ENCODE data around the gene LIG1. TPM values are rescaled to one million over a fixed set of nuclear protein-coding genes. Genes with fewer than 3 reads are reported as not detected.

LIG1 gene
- total and polyA plus RNA-seq, 2 of the 13 experiments (the other 11 are each of a cell fraction or from before 2014, with no cell fraction given) = 20.1 to 64.4 TPM

DNA sequence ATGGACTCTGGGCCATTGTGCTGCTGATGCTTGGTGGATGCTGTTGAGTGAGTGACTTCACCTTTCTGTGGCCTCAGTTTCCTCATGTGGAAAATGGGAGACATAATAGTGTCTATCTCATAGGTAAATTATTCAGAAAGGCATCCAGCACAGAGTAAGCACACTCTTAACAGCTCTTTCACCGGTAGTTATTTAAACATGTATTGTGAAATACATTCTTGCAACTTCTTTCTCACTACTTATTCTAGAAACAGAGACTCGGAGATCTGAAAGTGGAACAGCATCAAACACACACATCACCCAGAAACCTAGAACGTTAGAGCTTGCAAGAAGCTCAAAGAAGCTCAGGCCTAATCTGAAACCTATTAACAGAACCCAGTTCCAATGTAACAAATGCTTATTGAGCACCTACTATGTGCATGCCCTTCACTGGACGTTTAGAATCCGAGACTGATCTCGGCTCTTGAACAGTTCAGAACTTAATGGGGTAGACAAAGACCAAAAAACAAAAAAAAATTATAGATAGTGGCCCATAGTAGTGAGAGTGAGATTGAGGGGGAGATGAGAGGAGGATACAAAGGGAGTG is 4.4 kb upstream of the LIG1 start:
- no peak for ATAC-seq
- DNase-seq (ENCODE audit: low spot score) = no peak
- TSS peak; percentile 35 for BruUV-seq (replicated peaks)
- Histone ChIP-seq H3K36me3 (replicated peaks in 1 of 2; ENCODE audit: control insufficient read depth in 1 of 2, insufficient read depth in 2 of 2, low read length in 2 of 2) (peaks cover 2 to 8% of the 10 kb centered on the region in 2 experiments; a peak in 4 of 5 replicates), H3K4me1 (ENCODE audit: insufficient read depth, low read length) (peaks cover 9% of the 10 kb centered on the region), H2AFZ (ENCODE audit: low read length) (no peak overlapping the region), H3K27ac (ENCODE audit: extremely low read length, insufficient read depth, low read length) (no peak overlapping the region), H3K79me2 (ENCODE audit: insufficient read depth, low read length) (peaks cover 8% of the 10 kb centered on the region), H3K9ac (ENCODE audit: insufficient read depth, low read depth, low read length) (no peak overlapping the region), H3K4me3 (replicated peaks in 1 of 3; ENCODE audit: insufficient read depth in 1 of 3, low read depth in 2 of 3, low read length in 3 of 3) (no peak overlapping the region), H3K9me3 (ENCODE audit: low read length) (no peaks in the 10 kb centered on the region), H3K4me2 (ENCODE audit: low read depth, low read length) (no peak overlapping the region), H3K27me3 (ENCODE audit: control insufficient read depth in 1 of 2, insufficient read depth in 2 of 2, low read length in 2 of 2) (no peaks in the 10 kb centered on the region; a peak in 1 of 5 replicates), H4K20me1 (ENCODE audit: insufficient read depth, low read length) (no peaks in the 10 kb centered on the region)
- ChIA-PET CTCF (ENCODE audit: low intra/inter-chr PET ratio, low total read pairs) (no interaction called here), POLR2A (no interaction called here)
- in situ Hi-C loops (cut with HindIII; ENCODE audit: extremely low pct_ligation_motif_present, low pct_unique_long_range_greater_than_20kb) = no loop called here
- TF ChIP-seq, protein P1, sequence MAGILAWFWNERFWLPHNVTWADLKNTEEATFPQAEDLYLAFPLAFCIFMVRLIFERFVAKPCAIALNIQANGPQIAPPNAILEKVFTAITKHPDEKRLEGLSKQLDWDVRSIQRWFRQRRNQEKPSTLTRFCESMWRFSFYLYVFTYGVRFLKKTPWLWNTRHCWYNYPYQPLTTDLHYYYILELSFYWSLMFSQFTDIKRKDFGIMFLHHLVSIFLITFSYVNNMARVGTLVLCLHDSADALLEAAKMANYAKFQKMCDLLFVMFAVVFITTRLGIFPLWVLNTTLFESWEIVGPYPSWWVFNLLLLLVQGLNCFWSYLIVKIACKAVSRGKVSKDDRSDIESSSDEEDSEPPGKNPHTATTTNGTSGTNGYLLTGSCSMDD (CRISPR knock-in tag; IDR thresholded peaks at IDR 0.05) = no peak
- peak; percentile 51; the same call in 1 of the 2 replicates for TF ChIP-seq CEBPB (IDR thresholded peaks at IDR 0.05; ENCODE audit: borderline replicate concordance, low read depth, low read length)
- no peak for TF ChIP-seq PAWR (CRISPR knock-in tag; IDR thresholded peaks at IDR 0.05; ENCODE audit: borderline replicate concordance)
- TF ChIP-seq ZNF629 (CRISPR knock-in tag; conservative IDR thresholded peaks at IDR 0.05) = peak; percentile 63; the same call in 1 of the 2 replicates
- TF ChIP-seq ZKSCAN1 (IDR thresholded peaks at IDR 0.05; ENCODE audit: low read length) = peak; percentile 54; the same call in 1 of the 2 replicates
- TF ChIP-seq, protein P2, sequence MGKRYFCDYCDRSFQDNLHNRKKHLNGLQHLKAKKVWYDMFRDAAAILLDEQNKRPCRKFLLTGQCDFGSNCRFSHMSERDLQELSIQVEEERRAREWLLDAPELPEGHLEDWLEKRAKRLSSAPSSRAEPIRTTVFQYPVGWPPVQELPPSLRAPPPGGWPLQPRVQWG (CRISPR knock-in tag; IDR thresholded peaks at IDR 0.05; ENCODE audit: borderline replicate concordance, low read depth) = no peak
- intact Hi-C loops (cut with micrococcal nuclease; ENCODE audit: unreplicated experiment) = no loop called here
- WGBS (ENCODE audit: low lambda C conversion rate) = 97% methylated on average over 6 of the region's 6 CpGs
- FAIRE-seq = no peak
